ENCODE measurements around the gene TMEM120A.
A peak's percentile ranks its signal among the peaks of the same experiment; 100 is the strongest.
"Not testable (repeated sequence)": the region's sequence is repeated elsewhere in the genome, so short reads cannot be mapped to it uniquely, and the experiment has no call there.

Gene TMEM120A

DNA sequence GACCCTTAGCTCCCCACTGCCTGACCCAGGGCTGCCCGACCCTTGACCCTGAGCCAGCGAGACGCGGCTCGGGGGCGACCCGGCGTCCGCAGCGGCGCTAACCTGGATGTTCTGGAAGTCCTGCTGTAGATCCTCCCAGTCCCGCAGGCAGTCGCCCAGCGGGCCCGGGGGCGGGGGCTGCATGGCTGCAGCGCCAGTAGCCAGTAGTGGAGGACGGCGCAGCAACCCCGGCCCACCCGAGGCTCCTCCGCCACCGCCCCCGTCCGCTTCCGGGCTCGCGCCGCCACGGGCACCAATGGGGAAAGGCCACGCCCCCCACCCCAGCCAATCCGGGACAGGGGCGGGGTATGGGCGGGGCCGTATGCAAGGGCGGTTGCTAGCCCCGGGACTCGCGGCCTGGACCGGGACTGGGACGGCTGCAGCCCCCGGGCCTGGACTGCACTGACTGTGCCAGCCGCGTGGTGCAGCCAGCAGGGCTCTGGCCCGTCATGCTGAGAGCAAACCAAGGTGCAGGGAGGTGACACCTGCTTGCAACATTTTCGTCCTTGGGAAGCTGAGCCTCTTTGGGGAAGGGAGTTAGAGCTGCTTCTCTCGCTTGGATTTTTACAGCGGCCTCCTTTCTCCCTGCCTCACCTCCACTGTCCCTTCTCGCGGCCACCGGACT lies at the start of gene TMEM120A:
TSS of gene TMEM120A (minus strand) at position 208 of the 664 bp plus-strand sequence. CDS start at position 183, 25 bp downstream.
- DNase-seq (ENCODE audit: low spot score), result peak; percentile 92

- no peak for DNase-seq (ENCODE audit: low spot score)
Observed at GRCh38 chr7:76040126-76040525, 45.7 kb upstream of the TMEM120A start.

DNA sequence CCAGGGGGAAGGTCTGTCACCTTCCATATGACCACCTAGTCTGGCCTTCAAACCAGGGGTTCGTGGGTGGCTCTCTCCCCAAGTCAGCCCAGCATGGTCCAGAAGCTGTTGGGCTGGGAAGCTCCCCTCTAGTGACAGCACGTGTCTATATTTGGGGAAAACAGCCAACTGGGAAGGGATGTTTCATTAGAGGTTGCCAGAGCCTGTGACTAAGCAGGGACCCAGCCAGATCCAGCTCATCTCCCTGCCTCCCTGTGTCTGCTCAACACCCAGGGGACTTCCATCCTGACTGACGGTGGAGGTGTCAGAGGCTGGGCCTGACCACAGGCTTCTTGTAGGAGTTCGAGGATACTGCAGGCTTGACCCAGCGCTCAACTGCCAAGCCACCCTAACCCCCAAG lies 42.9 kb upstream of the TMEM120A start:
- no peak for DNase-seq (ENCODE audit: low spot score)

DNA sequence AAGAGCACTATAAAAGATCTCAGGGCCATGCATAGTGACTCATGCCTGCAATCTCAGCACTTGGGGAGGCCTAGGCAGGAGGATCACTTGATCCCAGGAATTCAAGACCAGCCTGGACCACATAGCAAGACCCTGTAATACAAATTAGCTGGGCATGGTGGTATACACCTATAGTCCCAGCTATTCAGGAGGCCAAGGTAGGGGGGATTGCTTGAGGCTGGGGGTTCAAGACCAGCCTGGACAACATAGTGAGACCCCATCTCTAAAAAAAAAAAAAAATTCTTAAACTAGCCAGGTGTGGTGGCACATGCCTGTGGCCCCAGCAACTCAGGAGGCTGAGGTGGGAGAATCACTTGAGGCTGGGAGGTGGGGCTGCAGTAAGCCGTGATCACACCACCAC lies 37.6 kb upstream of the TMEM120A start:
- no peak for DNase-seq (ENCODE audit: low spot score)

DNA sequence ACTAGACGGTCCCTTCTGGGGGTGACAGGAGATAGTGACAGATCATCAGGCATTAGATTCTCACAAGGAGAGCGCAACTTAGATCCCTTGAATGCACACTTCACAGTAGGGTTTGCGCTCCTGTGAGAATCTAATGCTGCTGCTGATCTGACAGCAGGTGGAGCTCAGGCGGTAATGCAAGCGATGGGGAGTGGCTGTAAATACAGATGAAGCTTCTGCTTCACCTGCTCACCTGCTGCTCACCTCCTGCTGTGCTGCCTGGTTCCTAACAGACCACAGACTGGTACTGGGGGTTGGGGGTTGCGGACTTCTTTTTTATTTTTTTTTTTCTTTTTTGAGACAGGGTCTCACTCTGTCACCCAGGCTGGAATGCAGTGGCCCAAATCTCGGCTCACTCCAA lies 35.3 kb upstream of the TMEM120A start:
- not testable (repeated sequence) for DNase-seq (ENCODE audit: low spot score)

- no peak for DNase-seq (ENCODE audit: low spot score)
Observed at GRCh38 chr7:76023002-76023401, 28.6 kb upstream of the TMEM120A start.

- DNase-seq (ENCODE audit: low spot score), result no peak
Observed at GRCh38 chr7:76022026-76022780, 27.8 kb upstream of the TMEM120A start.

GRCh38 chr7:76020031-76020714 lies 25.8 kb upstream of the TMEM120A start:
- peak; percentile 68 for DNase-seq (ENCODE audit: low spot score)

DNA sequence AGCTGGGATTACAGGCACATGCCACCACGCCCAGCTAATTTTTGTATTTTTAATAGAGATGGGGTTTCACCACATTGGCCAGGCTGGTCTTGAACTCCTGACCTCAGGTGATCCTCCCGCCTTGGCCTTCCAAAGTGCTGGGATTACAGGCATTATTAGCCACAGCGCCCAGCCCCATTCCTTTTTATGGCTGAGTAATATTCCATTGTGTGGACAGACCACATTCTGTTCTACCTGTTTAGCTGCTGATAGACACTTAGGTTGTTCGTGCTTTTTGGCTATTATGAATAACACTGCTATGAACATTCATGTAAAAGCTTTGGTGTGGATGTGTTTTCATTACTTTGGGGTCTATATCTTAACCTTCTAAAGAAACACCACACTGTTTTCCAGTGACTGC lies 24.1 kb upstream of the TMEM120A start:
- DNase-seq (ENCODE audit: low spot score), result not testable (repeated sequence)

DNA sequence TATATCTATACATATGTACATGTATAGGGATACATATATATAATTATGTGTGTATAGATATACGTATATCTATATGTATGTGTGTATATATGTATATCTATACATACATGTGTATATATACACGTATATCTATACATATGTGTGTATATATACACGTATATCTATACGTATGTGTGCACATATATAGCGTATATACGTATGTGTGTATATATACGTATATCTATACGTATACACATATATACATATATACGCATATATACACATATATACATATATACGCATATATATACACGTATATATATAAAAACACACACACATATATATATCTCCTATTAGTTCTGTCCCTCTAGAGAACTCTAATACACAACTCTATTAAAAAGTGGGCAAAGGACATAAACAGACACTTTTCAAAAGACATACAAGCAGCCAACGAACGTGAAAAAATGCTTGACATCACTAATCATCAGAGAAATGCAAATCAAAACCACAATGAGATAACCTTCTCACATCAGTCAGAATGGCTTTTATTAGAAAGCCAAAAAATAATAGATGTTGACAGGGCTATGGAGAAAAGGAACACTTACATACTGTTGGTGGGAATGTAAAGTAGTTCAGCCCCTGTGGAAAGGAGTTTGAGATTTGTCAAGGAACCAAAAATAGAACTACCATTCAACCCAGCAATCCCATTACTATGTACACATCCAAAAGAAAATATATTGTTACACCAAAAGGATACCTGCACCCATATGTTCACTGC lies 22.0 kb upstream of the TMEM120A start:
- DNase-seq (ENCODE audit: low spot score), result no peak

- no peak for DNase-seq (ENCODE audit: low spot score)
Observed at GRCh38 chr7:76011442-76011861, 17.1 kb upstream of the TMEM120A start.

DNA sequence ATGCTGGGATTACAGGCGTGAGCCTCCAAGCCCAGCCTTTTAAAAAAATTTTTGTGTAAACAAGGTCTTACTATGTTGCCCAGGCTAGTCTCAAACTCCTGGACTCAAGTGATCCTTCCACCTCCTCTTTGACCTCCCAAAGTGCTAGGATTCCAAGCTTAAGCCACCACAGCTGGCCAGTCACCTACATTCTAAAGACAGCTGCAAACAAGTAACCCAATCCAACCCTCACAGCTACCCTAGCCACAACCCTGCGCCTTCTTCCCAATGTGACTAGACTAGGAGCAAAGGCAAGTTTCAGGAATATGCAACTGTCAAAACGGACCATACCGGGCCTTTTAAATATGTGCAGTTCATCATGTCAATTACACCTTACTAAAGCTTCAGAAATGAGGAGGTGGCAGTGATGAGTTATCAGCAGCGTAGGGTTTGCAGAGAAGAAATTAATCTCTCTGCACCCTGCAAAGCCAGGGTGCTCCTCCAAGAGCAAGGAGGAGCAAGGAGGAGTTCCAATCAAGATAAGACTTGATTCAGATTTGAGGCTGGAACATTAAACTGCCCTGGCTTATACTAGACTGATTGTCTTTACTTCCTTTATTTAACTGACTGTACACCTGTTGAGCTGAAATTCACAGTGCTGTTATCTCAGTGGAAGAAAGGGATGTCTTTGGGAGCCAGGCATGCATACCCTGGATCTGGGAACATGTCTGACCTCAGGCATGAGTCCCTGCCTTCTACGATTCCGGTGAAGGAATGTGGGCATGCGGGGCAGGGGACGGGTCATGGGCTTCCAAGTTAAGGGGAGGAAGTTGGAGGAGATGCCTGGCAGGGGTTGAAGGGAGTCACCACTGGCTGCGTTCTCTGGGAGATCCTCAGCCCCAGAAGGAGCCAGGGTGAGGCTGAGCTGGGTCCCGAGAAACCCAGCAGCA lies 15.5 kb upstream of the TMEM120A start:
- DNase-seq (ENCODE audit: low spot score), result no peak

GRCh38 chr7:76008156-76008687 lies 13.8 kb upstream of the TMEM120A start:
- peak; percentile 15 for DNase-seq (ENCODE audit: low spot score)

DNA sequence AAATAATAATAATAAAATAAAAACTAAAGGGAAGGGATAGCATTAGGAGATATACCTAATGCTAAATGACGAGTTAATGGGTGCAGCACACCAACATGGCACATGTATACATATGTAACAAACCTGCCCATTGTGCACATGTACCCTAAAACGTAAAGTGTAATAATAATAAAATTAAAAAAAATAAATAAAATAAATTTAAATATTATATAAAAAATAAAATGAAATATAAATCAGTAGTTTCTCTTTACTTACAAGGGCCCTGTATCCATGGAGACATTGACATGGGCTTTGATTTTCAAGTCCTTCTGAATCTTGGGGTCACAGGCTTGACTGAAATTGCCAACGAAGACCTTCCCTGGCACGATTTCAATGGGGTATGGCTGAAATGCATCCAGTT lies 10.6 kb upstream of the TMEM120A start:
- not testable (repeated sequence) for DNase-seq (ENCODE audit: low spot score)

- DNase-seq (ENCODE audit: low spot score), result no peak
Observed at GRCh38 chr7:76003351-76003750, 9.0 kb upstream of the TMEM120A start.

DNA sequence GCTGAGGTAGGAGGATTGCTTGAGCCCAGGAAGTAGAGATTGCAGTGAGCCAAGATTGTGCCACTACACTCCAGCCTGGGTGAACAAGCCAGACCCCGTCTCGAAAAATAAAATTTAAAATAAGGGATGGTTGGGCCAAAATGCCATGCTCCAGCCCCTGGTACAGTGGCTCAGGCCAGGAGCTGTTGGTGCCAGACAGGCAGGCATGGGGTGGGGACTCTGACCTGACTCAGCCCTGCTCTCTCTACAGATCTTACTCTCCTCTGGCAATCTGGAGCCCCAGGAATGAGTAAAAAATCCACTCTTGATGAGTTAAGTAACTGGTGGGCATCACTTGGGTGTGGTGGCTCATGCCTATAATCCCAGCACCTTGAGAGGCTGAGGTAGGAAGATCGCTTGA lies 8.4 kb upstream of the TMEM120A start:
- DNase-seq (ENCODE audit: low spot score), result no peak

DNA sequence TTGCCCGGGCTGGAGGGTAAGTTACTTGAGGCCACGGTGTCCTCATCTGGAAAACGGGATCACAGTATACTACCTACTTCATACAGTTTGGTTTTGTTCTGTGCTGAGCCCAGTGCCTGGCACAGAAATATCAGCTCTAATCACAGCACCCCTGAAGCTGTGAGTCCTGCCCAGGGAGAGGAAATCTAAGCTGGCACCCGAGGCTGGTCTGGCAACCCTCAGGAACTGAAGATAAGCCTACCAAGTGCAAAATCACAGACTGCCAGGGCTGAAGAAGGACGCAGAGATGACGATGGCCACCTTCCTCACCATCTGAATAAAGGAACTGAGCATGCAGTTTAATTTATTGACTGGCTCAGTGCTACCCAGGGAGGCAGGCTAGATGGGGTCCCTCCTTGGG lies 7.7 kb upstream of the TMEM120A start:
- no peak for DNase-seq (ENCODE audit: low spot score)

GRCh38 chr7:76000566-76000965 lies 6.2 kb upstream of the TMEM120A start:
- no peak for DNase-seq (ENCODE audit: low spot score)

DNA sequence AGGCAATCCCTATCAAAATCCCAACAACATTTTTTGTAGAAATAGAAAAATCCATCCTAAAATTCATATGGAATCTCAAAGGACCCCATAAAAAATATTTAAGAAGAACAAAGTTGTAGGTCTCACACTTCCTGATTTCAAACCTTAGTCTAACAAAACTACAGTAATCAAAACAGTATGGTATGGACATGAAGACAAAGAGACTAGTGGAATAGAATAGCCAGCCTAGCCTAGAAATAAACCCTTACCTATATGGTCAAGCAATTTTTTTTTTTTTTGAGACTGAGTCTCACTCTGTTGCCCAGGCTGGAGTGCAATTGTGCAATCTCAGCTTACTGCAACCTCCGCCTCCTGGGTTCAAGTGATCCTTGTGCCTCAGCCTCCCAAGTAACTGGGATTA lies 3.6 kb upstream of the TMEM120A start:
- DNase-seq (ENCODE audit: low spot score), result no peak

DNA sequence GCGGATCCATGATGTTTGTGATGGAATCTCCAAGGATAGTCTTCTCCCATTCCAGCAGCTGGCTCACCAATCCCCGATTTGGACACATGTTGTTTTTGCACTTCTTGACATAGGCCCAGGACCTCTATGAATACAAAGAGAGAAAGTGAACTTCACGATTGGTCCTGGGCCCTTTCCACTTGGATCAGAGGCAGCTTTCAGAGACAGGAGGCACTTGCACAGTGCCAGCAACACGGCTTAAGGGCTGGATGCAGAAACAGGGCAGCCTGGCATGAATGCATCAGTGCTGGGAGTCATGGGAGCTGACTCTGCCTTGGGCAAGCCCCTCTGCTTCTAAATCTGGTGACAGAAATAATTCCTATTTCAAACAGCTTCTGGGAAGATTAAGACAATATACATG lies 2.1 kb upstream of the TMEM120A start:
- no peak for DNase-seq (ENCODE audit: low spot score)

DNA sequence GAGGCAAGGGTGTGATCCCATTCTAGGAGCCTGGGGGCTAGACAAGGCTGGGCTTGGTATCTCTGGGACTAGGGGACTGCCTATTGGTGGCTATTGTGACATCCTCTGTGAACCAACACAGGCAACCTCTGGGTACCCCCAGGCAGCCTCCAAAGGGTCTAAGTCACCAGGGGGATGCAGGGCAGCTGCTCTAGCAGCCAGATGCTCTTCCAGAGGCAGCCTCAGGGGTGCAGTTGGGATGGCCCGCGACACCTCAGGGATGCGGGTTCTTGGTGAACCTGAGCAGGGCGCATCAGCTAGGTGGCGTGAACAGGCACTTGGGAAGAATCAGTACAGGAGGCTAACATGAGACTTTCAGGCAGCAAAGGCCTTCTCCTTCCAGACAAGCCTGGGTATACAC lies 1.6 kb upstream of the TMEM120A start:
- no peak for DNase-seq (ENCODE audit: low spot score)

All from CD4-positive, alpha-beta T cell treated with Interleukin-2 at 100 ng/mL for 4 hours (primary cell).